Body of pancreas (tissue), 4 donors: ENCODE measurements around the gene CCDC120. TPM values are rescaled to one million over a fixed set of nuclear protein-coding genes. Genes with fewer than 3 reads are reported as not detected.

ENCODE experiments used
- ATAC-seq: fragments of 150-250 bp; one replicate; pipeline ENCODE4 v1.9.1; 2016
- DNase-seq, 4 donors: peaks; one replicate each; pipeline ENCODE4 v3.0.0-alpha.2; 2019
- H3K27ac ChIP-seq, 4 donors: fragments of 200-600 bp; sonication (generic); 1 replicate in 3 of 4; 2 replicates in 1 of 4; pipeline versions ENCODE4 v1.5.1 to v1.6.1; 2016 to 2019; ENCODE audit warnings: mild to moderate bottlenecking in 1 of 4, mixed read lengths in 1 of 4, moderate library complexity in 1 of 4
- H3K27me3 ChIP-seq, 2 donors: fragments of 200-600 bp; sonication (generic); one replicate each; pipeline ENCODE4 v1.6.0; 2016; ENCODE audit warnings: mild to moderate bottlenecking in 1 of 2
- H3K36me3 ChIP-seq, 2 donors: fragments of 200-600 bp; sonication (generic); replicated peaks in 1 of 2; 2 replicates each; pipeline ENCODE4 v1.5.1; 2016; ENCODE audit warnings: low read depth in 2 of 2; ENCODE audit not compliant: insufficient read depth in 1 of 2
- H3K4me1 ChIP-seq: fragments of 200-600 bp; sonication (generic); one replicate; pipeline ENCODE4 v1.6.0; 2016
- H3K4me3 ChIP-seq, 2 donors: fragments of 200-600 bp; sonication (generic); 1 replicate in 1 of 2; 2 replicates in 1 of 2; pipeline ENCODE4 v1.5.1; 2016 to 2019
- H3K9me3 ChIP-seq, 3 donors: fragments of 200-600 bp; sonication (generic); 1 replicate in 2 of 3; 2 replicates in 1 of 3; pipeline ENCODE4 v1.5.1; 2016
- POLR2A ChIP-seq, 3 donors: fragments of 450-650 bp; IDR thresholded peaks; one replicate each; pipeline ENCODE4 v1.6.1; 2016; ENCODE audit warnings: antibody characterized with exemption in 3 of 3, mild to moderate bottlenecking in 2 of 3
- WGBS, 2 donors: methylation state at CpG; one replicate each; pipeline ENCODE4 v1.1.5; 2017; 5-methylcytosine and 5-hydroxymethylcytosine counted together
- intact Hi-C: fragments of 100-400 bp; cut with DNase I; formaldehyde crosslinking; loops from one replicate; pipeline ENCODE4 v1.15.1; 2023
- small RNA-seq: library from RNA; depleted of rRNA; stranded (forward); fragments of <200 nt; gene quantifications from one replicate; pipeline ENCODE3, GENCODE V24; 2016
- total RNA-seq, 2 donors: library from RNA; depleted of rRNA; stranded (reverse); fragments of >200 nt; gene quantifications; one replicate each; pipeline ENCODE4 v1.1.0, GENCODE V29; 2016
- TF ChIP-seq, protein P1 (sequence below), 7 experiments: fragments of 450-650 bp in 4 of 7; fragments of 200-600 bp in 3 of 7; sonication (generic) in 3 of 7; IDR thresholded peaks; one replicate each; pipeline ENCODE4 v1.5.1; 2016 to 2019; ENCODE audit warnings: antibody characterized with exemption in 7 of 7

CCDC120 gene
- total RNA-seq, 2 donors from 2014 or later = 6.5 to 13.8 TPM

DNA sequence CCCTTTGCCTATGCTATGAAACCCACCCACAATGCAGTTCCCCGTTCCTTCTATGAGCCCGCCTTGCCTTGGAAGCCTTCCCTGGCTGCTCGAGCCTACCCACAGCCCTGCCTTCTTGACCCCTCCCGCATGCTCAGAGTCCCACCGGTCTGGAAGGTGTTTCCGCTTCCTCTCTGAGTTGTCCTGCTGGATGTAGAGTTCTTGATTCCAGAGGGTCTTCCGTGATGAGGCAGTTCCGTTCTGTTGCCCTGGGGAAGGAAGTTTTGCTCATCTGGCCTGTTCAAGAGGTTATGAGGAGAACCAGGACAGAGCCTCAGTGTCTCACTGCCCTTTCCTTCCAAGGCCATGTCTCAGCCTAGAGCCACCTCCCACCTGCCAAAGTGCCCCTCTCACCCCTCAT, 57.3 kb downstream of the CCDC120 start:
- H3K4me3 ChIP-seq = no peak overlapping the region
- H3K9me3 ChIP-seq = no peaks in the 10 kb centered on the region
- no peaks in the 10 kb centered on the region for H3K4me1 ChIP-seq
- H3K27me3 ChIP-seq = no peaks in the 10 kb centered on the region
- no peak overlapping the region for H3K27ac ChIP-seq
- intact Hi-C loops = no loop called here
- TF ChIP-seq, protein P1, sequence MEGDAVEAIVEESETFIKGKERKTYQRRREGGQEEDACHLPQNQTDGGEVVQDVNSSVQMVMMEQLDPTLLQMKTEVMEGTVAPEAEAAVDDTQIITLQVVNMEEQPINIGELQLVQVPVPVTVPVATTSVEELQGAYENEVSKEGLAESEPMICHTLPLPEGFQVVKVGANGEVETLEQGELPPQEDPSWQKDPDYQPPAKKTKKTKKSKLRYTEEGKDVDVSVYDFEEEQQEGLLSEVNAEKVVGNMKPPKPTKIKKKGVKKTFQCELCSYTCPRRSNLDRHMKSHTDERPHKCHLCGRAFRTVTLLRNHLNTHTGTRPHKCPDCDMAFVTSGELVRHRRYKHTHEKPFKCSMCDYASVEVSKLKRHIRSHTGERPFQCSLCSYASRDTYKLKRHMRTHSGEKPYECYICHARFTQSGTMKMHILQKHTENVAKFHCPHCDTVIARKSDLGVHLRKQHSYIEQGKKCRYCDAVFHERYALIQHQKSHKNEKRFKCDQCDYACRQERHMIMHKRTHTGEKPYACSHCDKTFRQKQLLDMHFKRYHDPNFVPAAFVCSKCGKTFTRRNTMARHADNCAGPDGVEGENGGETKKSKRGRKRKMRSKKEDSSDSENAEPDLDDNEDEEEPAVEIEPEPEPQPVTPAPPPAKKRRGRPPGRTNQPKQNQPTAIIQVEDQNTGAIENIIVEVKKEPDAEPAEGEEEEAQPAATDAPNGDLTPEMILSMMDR (IDR thresholded peaks at IDR 0.05) = no peak
- no peak for TF ChIP-seq POLR2A (IDR thresholded peaks at IDR 0.05)
- peaks cover 0 to 2% of the 10 kb centered on the region in 2 donors for H3K36me3 ChIP-seq
- 90% methylated on average over 8 of the region's 8 CpGs; no CpG with 5 or more reads in 1 of the 2 donors for WGBS, 2 donors
- DNase-seq (no peak), ATAC-seq (no peak)

DNA sequence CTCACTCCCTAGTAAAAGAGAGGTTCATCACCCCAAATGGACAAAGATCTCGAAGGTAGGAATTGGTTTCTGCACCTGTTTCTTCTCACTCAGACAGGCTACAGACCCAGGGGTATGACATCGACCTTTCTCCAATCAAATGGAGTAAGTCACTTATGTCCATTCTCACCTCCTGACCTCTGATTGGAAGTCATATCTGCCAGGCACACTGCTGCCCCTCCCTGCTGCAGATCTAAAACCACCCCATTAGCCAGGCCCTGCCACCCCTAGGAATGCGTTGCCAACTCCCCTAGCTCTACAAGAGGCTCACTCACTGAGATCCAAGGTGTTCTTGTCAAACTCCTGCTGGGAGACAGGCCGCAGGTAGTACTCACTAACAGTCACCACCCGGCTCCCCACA, 57.9 kb downstream of the CCDC120 start:
- no peaks in the 10 kb centered on the region for H3K27me3 ChIP-seq
- no peak for TF ChIP-seq POLR2A (IDR thresholded peaks at IDR 0.05)
- TF ChIP-seq, protein P1 (IDR thresholded peaks at IDR 0.05) = no peak
- intact Hi-C loops = no loop called here
- H3K4me1 ChIP-seq = no peaks in the 10 kb centered on the region
- H3K27ac ChIP-seq = no peak overlapping the region
- H3K4me3 ChIP-seq = no peak overlapping the region
- 88 to 89% methylated on average over 5 of the region's 5 CpGs for WGBS, 2 donors
- H3K36me3 ChIP-seq = peaks cover 0 to 2% of the 10 kb centered on the region in 2 donors
- ATAC-seq = no peak
- H3K9me3 ChIP-seq = no peaks in the 10 kb centered on the region
- no peak for DNase-seq

DNA sequence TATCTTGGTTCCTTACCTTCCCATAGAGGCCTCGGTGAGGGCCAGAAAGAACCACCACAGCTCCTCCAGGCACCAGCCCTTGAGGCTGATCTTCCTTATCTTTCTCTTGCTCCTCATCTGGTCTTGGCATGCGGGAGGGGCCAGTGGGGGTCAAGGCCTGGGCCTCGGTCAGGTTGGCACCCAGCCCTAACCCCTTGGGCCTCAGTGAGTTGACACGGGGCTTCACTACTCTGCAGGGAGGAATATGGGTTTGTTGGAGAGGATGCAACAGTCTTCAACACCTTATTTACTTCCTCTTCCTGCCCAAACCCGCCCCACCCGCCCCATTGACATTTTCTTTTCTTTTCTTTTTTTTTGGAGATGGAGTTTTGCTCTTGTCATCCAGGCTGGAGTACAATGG, 58.8 kb downstream of the CCDC120 start:
- 54 to 89% methylated on average over 3 to 4 of the region's 6 CpGs for WGBS, 2 donors
- intact Hi-C loops = no loop called here
- TF ChIP-seq, protein P1 (IDR thresholded peaks at IDR 0.05) = no peak
- no peak for TF ChIP-seq POLR2A (IDR thresholded peaks at IDR 0.05)

More for the DNA sequence above, 58.8 kb downstream of the CCDC120 start:
- Histone ChIP-seq H3K9me3 (no peaks in the 10 kb centered on the region), H3K4me1 (peaks cover 7% of the 10 kb centered on the region), H3K27me3 (no peaks in the 10 kb centered on the region), H3K4me3 (no peak overlapping the region), H3K36me3 (peaks cover 0 to 2% of the 10 kb centered on the region in 2 donors), H3K27ac (no peak overlapping the region)
- DNase-seq = no peak
- ATAC-seq = no peak

Small RNAs within 50 kb of the gene (small RNA-seq; reads per million reads assigned to genes)
- not detected for gene RNU4-52P

Other genes with a start within 250 kb of the CCDC120 start
- not detected for gene ERAS, start 232.5 kb upstream of the CCDC120 start, total RNA-seq
- gene PCSK1N, start 223.4 kb upstream of the CCDC120 start, total RNA-seq = 100 to 1,000 TPM; 110 to 196 TPM
- 10 to 100 TPM; 24.4 to 35.3 TPM for gene TIMM17B, start 161.2 kb upstream of the CCDC120 start, total RNA-seq
- 10 to 100 TPM; 43.6 to 48.1 TPM for gene PQBP1, start 161.1 kb upstream of the CCDC120 start, total RNA-seq
- gene SLC35A2, start 147.4 kb upstream of the CCDC120 start, total RNA-seq = 10 to 100 TPM; 12.5 to 20.1 TPM
- gene PIM2, start 140.0 kb upstream of the CCDC120 start, total RNA-seq = 1 to 10 TPM; 2.3 to 7.9 TPM
- gene OTUD5, start 101.4 kb upstream of the CCDC120 start, total RNA-seq = 10 to 100 TPM; 23.6 to 40.2 TPM
- gene KCND1, start 87.2 kb upstream of the CCDC120 start, total RNA-seq = 1 to 10 TPM in 1 of 2 donors, under 1 TPM in 1; 0.52 to 1.3 TPM
- gene GRIPAP1, start 56.7 kb upstream of the CCDC120 start, total RNA-seq = 10 to 100 TPM; 22.8 to 42.5 TPM
- gene TFE3, start 15.6 kb upstream of the CCDC120 start, total RNA-seq = 10 to 100 TPM; 24.9 to 71.9 TPM
- gene PRAF2, start 15.0 kb downstream of the CCDC120 start, total RNA-seq = 10 to 100 TPM in 1 of 2 donors, 1 to 10 TPM in 1; 5.4 to 10.9 TPM
- gene WDR45, start 20.9 kb downstream of the CCDC120 start, total RNA-seq = 10 to 100 TPM; 59.4 to 77.1 TPM
- gene GPKOW, start 64.7 kb downstream of the CCDC120 start, total RNA-seq = 10 to 100 TPM; 12.9 to 15.3 TPM
- 10 to 100 TPM; 13.2 to 40.9 TPM for gene MAGIX, start 103.8 kb downstream of the CCDC120 start, total RNA-seq
- gene PLP2, start 112.9 kb downstream of the CCDC120 start, total RNA-seq = 10 to 100 TPM; 19.4 to 30.1 TPM
- gene PRICKLE3, start 127.4 kb downstream of the CCDC120 start, total RNA-seq = 10 to 100 TPM in 1 of 2 donors, 1 to 10 TPM in 1; 7.5 to 13.2 TPM
- gene SYP, start 141.2 kb downstream of the CCDC120 start, total RNA-seq = 1 to 10 TPM; 5.4 to 6.6 TPM
- gene CACNA1F, start 174.3 kb downstream of the CCDC120 start, total RNA-seq = under 1 TPM in 1 of 2 donors, not detected in 1; 0.26 TPM
- 1 to 10 TPM; 8.2 to 9.1 TPM for gene CCDC22, start 176.5 kb downstream of the CCDC120 start, total RNA-seq
- gene FOXP3, start 205.7 kb downstream of the CCDC120 start, total RNA-seq = not detected
- 10 to 100 TPM in 1 of 2 donors, 1 to 10 TPM in 1; 3.0 to 16.3 TPM for gene PPP1R3F, start 210.8 kb downstream of the CCDC120 start, total RNA-seq
- not detected for gene GAGE10, start 244.6 kb downstream of the CCDC120 start, total RNA-seq